HG03175 (cell line): ENCODE measurements around the gene ADAM15.

Experiments used
- ATAC-seq: cut with Tn5 transposase; IDR thresholded peaks from one replicate; pipeline ENCODE4 v1.9.1; 2021; ENCODE audit warnings: mild to moderate bottlenecking, moderate library complexity; ENCODE audit not compliant: unreplicated experiment

ADAM15 gene

DNA sequence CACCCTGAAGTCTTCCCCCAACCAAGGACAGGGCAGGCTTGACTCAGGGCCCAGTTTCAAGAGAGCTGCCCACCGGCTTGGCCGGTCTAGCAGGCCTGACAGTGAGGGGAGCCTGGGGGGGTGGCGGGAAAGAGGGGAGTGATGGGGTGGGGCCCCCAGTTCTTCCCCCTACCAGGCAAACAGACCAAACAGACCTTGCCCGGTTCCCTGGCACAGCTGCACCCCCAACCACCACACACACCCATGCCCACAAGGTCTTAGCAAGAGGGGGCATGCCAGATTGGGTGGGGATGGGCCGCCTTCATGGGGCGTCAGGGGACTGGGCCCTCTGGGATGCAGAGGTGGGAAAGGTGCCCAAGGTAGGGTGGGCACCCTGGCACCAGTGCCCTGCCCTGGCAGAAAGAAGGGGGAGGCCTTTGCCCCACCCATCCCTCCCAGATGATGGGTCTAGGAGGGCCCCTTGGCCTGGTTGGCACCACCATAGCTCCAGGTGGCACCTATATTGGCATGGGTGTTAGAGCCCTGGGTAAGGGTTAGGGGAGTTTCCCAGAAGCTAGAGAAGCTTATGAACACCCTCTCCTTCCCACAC, 39.6 kb upstream of the ADAM15 start:
- no peak for ATAC-seq

DNA sequence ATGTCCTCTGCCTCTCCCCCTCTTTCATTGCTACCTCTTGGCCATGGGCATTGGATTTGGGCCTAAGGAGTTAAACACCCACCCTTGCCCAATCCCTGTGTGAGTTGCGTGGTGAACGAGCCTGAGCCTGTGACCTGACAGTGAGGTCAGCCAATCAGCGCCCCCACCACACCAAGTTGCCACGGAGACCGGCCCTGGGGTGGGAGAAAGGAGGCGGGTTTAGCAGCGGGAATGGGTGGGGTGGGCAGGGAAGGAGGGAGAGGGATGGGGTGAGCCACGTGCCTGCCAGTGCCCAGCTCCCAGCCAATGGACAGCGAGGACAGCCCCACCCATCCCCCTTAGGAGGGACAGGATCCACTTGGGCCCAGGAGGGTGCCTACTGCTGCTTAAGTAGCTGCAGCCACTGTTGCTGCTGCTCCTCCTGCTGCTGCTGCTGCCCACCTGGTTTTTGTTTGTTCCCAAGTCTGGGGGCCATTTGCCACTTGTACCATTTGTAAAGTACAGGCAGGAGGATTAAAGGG, 39.0 kb upstream of the ADAM15 start:
- ATAC-seq = no peak

DNA sequence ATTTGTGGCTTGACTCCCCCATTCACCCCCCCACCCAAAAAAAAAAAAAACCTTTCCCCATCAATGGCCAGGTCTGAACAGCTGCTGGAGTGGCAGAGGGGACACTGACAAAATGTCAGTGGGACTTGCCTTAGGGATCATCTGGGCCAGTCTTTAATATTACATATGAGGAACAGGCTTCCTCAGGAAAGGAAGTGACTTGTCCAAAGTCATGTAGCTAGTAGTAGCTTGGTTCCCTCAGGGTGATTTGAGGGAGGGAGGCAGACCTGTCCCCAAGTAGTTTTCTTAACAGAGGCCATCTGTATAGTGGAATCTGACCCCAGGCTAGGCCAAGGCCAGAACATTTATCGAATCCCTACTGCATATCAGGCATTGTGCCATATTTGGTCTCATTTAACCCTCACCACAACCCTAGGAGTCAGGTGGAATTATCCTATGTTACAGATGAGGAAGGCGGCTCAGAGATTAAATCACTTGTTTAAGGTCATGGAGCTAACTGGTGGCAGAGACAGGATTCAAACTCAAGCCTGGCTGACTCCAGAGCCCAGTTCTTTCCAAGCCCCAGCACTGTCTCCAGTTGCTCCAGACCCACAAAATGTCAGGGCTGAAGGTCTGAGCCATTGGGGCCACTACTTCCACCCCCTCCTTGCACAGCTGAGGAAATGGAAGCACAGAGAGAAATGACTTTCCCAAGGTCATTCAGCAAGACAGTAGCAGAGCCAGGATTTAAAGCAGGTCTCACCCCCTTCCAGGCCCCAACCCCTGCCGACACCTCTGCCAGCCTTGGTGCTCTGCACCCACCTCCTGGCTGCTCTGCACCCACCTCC, 38.1 kb upstream of the ADAM15 start:
- no peak for ATAC-seq

DNA sequence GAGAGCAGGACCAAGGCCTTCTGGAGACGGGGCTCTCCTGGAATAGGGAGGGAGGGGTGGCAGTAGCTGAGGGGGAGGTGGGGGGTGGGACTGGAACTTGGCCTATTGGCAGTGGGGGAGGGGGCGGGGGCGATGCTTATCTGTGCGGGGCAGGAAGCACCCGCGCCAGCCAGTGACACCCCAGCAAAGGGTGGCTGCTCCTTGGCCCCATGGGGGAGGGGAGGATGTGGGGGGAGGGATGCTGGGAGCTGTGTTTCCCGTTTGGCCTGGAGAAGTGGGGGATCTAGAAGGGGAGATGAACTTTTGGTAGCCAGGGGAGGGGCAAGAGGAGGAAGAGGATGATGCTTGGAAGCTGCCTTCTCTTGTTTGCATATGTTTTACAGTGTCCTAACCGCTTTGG, 37.5 kb upstream of the ADAM15 start:
- no peak for ATAC-seq

DNA sequence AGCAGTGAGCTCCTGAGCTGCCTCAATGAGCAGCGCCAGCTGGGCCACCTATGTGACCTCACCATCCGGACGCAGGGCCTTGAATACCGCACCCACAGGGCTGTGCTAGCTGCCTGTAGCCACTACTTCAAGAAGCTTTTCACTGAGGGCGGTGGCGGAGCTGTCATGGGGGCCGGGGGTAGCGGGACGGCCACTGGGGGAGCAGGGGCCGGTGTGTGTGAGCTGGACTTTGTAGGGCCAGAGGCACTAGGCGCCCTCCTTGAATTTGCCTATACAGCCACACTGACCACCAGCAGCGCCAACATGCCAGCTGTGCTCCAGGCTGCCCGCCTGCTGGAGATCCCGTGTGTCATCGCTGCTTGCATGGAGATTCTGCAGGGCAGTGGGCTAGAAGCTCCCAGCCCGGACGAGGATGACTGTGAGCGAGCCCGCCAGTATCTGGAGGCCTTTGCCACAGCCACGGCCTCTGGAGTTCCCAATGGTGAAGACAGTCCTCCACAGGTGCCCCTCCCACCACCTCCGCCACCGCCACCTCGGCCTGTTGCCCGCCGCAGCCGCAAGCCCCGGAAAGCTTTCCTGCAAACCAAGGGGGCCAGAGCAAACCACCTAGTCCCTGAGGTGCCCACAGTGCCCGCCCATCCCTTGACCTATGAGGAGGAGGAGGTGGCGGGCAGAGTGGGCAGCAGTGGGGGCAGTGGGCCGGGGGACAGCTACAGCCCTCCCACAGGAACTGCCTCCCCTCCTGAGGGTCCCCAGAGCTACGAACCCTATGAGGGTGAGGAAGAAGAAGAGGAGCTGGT, 36.2 kb upstream of the ADAM15 start:
- ATAC-seq = no peak

DNA sequence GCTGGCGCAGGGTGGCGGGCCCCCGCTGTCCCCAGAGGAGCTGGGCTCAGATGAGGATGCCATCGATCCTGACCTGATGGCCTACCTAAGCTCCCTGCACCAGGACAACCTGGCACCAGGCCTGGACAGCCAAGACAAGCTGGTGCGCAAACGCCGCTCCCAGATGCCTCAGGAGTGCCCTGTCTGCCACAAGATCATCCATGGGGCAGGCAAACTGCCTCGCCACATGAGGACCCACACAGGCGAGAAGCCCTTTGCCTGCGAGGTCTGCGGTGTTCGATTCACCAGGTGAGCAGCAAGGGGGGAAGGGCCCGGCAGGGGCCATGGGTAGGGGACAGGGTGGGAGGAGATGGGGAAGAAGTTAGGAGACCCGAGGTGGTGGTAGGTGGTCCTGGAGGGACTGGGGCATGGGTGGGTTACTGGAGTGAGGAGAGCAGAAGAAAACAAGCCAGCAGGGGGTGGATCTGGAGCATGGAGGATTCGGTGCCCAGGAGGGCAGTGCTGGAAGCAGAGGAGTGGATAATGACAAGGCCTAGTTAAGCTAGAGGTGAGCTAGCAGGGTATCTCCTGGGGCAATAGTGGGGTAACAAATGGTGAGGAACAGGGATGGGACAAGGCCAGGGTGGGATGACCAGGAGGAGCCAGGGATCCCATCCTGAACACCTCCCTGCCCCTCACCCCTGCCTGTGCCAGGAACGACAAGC, 35.4 kb upstream of the ADAM15 start:
- no peak for ATAC-seq

DNA sequence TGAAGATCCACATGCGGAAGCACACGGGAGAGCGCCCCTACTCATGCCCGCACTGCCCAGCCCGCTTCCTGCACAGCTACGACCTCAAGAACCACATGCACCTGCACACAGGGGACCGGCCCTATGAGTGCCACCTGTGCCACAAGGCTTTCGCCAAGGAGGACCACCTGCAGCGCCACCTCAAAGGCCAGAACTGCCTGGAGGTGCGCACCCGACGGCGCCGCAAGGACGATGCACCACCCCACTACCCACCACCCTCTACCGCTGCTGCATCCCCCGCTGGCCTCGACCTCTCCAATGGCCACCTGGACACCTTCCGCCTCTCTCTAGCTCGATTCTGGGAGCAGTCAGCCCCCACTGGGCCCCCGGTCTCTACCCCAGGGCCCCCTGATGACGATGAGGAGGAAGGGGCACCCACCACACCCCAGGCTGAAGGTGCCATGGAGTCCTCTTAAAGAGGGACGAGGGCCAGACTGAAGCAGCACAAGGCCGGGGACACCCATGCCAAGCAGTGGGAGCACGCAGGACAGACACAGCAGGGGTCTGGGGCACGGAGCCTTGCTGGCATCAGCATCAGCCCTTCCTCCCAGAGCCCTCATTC, 34.8 kb upstream of the ADAM15 start:
- ATAC-seq = peak; percentile 6

DNA sequence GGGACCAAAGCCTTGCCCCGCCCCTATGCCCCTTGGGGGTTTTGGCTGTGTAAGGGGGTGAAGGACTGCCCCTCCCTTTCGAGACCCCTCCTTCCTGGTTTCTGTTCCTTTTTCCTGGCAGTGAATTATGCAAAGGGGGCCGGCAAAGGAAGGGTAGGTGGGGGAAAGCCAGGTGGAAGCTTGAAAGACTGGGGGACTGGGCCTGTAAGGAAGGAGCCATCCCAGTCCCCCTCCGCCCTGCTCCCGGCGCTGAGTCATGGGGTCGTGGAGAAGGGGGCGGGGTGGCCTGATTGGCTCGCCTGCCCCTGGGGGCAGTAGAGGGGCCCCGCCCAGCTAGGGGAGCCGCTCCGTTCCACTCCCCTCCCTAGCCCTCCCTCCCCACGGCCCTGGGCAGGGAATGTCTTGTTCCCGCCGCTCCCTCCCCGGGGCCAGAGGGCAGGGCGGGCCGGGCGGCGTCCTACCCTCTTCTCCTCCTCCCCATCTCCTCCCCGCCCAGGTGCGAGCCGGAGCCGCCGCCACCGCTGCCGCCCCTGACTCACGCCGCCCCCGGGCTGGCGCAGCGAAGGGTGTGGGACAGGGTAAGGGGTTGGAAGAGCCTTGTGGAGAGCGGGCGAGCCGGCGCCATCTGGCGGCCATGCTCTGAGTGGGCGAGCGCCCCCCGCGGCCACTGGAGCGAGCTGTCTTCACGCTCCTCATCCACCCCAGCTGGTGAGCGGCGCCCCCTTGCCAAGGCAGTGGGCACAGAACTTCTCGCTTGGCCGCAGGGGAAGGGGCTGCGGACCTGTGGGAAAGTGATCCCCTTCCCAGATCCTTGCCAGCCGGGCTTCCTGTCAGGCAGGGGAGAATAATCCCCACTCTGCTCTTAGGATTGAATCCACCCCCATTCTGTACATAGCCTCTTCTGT, 33.8 kb upstream of the ADAM15 start:
- ATAC-seq = peak; percentile 79

DNA sequence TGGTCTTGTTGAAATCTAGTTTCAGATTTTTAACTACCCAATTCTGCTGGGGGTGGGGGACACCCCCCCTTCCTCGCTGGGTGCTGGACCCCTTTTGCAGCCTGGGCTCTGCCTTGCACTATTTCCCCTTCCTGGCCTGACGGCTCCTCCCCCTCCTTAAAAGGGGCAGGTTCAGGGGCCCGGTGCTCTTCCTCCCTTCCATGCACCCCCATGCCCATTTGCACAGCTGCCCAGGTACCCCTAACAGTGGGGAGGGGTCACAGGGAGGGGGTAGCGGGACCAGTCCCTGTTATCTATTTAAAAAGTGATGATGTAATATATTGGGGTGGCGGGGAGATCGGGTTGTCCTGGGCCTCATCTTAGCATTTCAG, 33.2 kb upstream of the ADAM15 start:
- ATAC-seq = no peak

DNA sequence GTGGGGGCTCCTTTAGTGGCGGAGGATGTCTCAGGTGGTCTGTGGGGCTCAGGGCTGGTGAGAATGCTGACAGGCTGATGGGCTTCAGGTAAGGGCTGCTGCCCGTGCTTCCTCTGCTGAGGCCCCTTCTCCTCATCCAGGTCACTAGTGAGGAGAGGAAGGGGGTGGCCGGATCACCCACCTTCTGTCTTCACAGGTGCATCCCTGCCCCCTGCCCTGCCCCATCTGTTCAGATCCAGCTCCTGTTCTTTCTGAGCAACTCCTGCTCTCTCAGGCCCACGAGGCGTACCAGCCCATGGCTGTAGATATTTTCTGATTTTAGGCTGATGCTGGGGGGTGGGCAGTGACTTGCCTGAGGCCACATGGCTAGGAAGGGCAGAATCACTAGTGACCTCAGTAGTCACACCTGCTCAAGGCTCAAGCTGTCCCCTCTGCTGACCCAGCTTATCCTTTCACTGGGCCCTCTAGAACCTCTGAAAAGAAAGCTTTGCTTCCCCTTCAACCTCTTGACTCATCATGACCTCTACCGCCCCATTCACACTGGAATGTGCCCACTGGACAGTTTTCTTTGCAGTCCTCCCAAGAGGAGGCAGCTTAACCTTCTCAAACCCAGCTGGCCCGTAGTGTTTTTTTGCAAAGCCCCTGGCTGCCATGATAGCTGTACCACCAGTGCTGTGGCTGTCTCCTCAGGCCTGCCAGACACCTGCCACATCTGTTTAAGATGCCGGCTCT, 32.3 kb upstream of the ADAM15 start:
- ATAC-seq = no peak

DNA sequence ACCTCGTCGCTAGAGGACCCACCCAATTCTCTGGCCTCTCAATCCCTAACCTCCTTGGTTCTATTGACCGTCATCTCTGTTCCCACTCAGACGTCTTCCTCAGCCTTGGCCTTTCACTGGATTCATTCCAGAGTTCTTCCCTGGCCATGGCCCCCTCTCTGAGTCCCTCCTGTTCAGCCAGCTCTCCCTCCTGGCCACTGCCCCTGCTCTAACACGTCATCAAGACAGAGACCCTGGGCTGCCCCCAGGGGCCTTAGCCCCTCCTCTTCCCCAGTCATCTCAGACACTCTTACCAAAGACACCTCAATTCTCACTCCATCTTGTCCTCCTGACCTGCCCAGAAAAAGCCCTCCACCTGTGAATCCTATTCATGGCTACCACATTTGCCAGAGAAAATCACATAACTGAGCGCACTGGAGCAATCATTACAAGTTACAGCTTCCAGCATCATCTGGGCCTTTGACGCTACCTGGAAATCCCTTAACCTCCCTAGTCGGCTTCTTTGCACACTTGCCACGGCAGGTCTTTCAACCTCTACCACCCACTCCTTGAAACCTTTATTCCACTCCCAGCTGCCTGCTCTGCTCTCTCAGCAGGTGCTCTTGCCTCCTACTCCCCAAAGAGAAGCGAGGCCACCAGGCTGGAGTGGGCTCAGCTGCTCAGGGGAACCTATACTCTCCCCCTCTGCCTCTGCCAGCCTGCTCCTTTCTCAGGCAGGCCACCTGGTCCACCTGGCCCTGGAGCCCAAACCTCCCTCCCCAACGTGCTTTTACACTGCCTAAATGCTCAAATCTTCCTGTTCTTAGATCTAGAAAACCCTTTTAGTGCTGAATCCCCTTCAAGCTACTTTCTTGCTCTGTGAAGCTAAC, 31.5 kb upstream of the ADAM15 start:
- ATAC-seq = no peak

DNA sequence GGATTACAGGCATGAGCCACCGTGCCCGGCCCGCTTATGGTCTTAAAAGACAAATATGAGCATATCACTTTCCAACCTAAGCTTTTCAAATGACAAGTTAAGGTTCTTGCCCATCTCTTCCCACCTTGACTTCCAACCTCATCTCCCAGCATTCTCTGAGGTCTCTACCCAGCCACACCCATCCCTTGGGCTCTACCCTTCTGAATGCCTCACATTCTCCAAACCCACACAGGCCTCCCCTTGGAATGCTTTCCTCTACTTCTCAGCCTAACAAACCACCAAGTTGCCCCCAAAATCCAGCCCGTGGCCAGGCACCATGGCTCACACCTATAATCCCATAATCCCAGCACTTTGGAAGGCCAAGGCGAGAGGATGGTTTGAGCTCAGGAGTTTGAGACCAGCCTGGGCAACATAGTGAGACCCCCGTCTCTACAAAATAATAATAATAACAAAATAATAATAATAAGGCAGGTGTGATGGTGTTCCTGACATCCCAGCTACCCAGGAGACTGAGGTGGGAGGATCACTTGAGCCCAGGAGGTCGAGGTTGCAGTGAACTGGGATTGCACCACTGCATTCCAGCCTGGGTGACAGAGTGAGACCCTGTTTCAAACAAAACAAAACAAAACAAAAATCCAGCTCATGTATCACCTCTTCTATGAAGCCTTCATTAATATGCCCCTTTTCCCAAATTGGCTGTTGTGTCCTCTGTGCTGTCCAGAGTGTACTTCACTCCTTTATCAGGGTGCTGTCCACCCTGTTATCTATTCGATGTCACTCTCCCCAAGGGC, 28.8 kb upstream of the ADAM15 start:
- no peak for ATAC-seq

DNA sequence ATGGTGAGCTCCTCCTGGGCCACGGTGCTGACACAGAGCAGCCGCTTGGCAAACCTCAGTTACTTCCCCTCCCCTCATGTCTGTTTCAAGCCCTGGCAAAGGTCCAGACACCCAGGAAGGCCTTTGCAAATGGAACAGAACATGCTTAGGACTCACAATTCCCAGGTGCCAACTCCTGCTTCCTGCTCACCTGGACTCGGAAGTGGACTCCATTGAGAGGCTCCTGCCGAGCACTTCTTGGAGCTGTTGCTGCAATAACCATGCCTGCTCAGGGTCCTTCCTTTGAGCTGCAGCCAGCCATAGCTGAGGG, 28.2 kb upstream of the ADAM15 start:
- no peak for ATAC-seq

DNA sequence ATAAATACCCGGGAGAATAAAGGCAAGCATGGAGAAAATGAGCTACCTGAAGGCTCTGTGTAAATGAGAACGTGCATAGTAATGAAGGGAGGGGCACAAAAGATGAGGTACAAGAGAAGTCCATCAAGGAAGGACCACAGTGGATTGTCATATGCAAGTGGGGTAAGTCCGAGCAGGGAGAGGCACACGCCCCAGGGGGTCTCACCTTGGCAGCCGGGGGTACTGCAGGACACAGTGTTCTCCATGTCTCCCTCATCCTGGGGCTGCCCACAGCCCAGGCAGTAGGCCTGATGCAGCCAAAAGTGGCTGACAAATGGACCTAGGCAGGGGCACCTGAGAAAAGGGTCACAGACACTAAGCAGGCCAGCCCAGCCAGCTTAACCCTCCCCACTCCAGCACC, 27.5 kb upstream of the ADAM15 start:
- no peak for ATAC-seq

DNA sequence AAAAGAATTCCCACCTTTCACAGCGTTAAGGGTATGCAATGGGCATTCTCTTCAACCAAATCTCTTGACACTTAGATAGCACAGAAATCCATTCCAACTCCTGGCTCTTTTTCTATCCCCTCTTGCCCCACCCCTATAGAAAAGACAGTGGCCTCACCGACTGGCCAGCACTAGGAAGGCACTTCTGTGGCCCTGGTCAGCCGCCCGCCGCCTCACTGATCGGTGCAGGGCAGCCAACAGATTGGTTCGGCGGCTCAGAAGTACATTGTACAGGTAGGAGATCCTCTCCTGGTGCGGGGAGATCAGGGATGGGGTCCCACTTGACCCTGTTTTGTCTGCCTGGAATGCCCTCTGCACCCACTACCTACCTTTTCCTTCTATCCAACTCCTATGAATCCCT, 26.8 kb upstream of the ADAM15 start:
- no peak for ATAC-seq

DNA sequence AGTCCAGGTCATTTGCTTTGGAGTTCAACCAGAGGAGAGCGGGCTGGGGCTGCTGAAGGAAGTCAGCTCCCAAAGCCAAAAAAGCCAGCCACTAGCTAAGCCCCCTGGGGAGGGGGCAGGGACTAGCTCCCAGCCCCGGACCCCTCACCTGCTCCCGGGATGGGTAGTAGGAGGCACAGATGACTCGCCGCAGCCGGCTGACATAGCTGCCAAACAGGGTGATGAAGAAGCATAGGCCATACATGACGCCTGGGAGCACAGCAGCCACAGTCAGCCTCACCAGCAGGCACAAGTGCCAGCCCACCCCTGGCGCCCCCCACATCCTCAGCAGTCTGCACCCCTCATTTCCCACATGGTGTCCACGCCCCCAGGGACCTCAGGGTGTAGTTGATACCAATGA, 25.0 kb upstream of the ADAM15 start:
- ATAC-seq = no peak

DNA sequence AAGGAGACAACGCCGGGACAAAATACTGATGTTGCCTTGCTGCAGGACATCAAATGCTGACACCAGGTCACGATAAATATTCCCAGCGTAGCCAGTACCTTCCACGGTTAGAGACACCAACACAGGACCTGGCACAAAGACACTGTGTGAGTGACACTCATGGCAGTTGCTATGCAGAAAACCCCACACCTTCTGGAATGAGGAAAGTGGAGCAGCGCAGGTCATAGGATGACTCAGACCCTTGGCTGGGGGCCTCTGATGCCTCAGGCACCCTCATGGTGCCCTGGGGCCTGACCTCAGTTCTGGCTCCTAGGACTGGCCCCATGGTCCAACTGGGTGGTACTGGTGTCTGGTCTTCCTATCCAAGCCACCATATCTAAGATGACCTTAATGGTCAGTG, 24.5 kb upstream of the ADAM15 start:
- ATAC-seq = no peak
